Measurements from ENCODE around the gene PTEN.
"Not testable (repeated sequence)": the region's sequence is repeated elsewhere in the genome, so short reads cannot be mapped to it uniquely, and the experiment has no call there.

The PTEN gene

DNA sequence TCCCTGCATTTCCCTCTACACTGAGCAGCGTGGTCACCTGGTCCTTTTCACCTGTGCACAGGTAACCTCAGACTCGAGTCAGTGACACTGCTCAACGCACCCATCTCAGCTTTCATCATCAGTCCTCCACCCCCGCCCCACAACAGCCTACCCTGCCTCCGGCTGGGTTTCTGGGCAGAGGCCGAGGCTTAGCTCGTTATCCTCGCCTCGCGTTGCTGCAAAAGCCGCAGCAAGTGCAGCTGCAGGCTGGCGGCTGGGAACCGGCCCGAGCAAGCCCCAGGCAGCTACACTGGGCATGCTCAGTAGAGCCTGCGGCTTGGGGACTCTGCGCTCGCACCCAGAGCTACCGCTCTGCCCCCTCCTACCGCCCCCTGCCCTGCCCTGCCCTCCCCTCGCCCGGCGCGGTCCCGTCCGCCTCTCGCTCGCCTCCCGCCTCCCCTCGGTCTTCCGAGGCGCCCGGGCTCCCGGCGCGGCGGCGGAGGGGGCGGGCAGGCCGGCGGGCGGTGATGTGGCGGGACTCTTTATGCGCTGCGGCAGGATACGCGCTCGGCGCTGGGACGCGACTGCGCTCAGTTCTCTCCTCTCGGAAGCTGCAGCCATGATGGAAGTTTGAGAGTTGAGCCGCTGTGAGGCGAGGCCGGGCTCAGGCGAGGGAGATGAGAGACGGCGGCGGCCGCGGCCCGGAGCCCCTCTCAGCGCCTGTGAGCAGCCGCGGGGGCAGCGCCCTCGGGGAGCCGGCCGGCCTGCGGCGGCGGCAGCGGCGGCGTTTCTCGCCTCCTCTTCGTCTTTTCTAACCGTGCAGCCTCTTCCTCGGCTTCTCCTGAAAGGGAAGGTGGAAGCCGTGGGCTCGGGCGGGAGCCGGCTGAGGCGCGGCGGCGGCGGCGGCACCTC is at the start of gene PTEN, which contains the start of gene KLLN:
Gene PTEN, plus strand, starts transcription at position 573 of the 891 bp plus-strand sequence. CDS start 845 bp downstream, outside the sequence.
Gene KLLN, minus strand, starts transcription at position 481 of the 891 bp plus-strand sequence. CDS start 1,046 bp downstream, outside the sequence.
- DNase-seq (ENCODE audit: low read depth in 1 of 2, low spot score in 1 of 2): peak; percentile 63 to 73

DNA sequence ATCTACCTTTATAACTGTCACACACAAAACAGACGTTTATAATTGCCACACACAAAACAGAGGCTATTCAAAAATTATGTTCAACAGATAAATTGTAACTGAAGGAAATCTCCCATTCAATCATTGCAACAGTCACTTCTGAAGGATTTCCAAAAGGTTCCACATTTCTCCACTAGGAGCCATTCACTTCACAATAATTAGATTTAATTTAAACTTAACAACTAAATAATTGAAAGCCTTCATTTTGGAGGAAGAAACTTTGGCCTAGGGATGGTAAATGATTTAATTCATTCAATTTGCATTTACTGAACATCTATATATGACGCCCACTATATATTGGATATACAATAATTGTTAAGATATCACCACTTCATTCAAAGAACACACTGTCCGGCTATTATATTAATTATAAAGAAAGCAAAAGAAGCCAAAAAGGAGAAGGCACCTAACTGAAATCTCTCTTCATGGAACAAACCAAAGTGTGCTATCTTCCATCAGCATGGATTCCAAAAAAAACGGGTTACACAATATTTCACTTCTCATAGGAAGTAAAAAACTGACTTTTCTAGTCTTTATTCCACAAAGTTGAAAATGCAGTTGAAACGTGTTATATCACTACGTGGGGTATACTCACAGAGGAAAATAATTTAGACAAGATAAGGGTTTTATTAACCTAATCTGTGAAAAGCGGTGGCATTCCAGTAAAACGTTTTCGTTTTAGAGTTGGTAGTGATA is 47.1 kb upstream of the PTEN start:
- no peak for DNase-seq (ENCODE audit: low read depth in 1 of 2, low spot score in 1 of 2)

DNA sequence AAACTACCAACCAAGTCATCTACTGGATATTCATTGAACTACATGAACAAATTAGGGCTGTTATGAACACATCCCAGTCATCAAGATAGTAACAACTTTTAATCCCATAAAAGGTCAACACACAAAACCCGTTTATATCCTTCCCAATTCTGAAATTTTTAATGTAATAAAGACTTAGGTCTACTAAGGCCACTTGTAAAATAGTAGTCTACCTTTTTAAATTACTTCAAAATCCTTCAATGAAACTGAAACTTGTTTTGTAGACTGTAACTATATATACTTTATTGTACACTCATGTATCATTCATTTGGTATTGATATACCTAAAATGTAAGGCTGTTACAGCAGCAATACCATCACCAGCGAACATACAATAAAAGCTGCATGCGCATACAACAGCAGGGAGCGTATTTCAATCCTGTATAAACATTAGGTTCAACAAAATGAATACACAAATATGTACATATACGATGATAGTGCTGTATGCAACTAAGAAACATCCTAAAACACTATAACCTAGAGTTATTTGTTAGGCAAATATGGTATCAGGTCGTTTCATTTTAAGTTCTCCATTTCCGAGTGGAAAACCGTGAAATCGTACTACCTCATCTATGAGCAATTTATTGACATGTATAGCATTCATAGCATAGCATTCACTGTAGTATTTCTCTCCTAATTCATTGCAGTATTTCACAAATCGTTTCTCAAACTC is 46.4 kb upstream of the PTEN start:
- no peak for DNase-seq (ENCODE audit: low read depth in 1 of 2, low spot score in 1 of 2)

- peak; percentile 80 to 86 for DNase-seq (ENCODE audit: low read depth in 1 of 2, low spot score in 1 of 2)
These were observed 45.6 kb upstream of the PTEN start, which contains the start of gene ATAD1 for GRCh38 chr10:87817609-87818504. ATAD1 (minus strand) TSS chr10:87818226; CDS start chr10:87814599, 3,627 bp downstream.

- peak; percentile 33 to 55 for DNase-seq (ENCODE audit: low read depth in 1 of 2, low spot score in 1 of 2)
These were observed 44.7 kb upstream of the PTEN start for GRCh38 chr10:87818505-87819288.

DNA sequence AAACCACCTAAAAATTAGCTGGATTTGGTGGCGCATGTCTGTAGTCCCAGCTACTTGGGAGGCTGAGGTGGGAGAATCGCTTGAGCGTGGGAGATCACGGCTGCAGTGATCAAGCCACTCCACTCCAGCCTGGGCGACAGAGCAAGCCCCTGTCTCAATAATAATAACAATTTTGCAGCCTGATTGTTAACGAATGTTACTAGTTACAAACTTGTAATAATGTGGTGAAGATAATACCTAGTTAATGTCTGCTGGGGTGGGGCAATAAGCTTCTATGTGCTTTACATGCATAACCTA is 44.2 kb upstream of the PTEN start:
- no peak for DNase-seq (ENCODE audit: low read depth in 1 of 2, low spot score in 1 of 2)

GRCh38 chr10:87826653-87827052 is 36.8 kb upstream of the PTEN start:
- no peak for DNase-seq (ENCODE audit: low read depth in 1 of 2, low spot score in 1 of 2)

DNA sequence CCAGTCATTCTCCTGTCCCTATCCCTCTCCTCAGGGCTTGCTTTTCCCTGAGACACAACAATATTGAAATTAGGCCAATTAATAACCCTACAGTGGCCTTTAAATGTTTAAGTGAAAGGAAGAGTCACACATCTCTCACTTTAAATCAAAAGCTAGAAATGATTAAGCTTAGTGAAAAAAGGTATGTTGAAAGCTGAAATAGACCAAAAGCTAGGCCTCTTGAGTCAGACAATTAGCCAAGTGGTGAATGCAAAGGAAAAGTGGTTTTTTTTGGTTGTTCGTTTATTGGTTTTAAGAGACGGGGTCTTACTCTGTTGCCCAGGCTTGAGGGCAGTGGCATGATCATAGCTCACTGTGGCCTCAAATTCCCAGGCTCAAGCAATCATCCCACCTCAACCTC is 35.7 kb upstream of the PTEN start:
- DNase-seq (ENCODE audit: low read depth in 1 of 2, low spot score in 1 of 2): no peak

DNA sequence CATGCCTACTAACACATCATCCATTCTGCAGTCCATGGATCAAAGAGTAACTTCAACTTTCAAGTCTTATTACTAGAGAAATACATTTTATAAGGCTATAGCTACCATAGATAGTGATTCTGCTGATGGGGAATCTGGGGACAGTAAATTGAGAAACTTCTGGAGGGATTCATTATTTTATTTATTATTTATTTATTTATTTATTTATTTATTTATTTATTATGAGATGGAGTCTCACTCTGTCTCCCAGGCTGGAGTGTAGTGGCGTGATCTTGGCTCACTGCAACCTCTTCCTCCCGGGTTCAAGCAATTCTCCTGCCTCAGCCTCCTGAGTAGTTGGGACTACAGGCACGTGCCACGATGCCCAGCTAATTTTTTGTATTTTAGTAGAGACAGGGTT is 34.4 kb upstream of the PTEN start:
- not testable (repeated sequence) for DNase-seq (ENCODE audit: low read depth in 1 of 2, low spot score in 1 of 2)

DNA sequence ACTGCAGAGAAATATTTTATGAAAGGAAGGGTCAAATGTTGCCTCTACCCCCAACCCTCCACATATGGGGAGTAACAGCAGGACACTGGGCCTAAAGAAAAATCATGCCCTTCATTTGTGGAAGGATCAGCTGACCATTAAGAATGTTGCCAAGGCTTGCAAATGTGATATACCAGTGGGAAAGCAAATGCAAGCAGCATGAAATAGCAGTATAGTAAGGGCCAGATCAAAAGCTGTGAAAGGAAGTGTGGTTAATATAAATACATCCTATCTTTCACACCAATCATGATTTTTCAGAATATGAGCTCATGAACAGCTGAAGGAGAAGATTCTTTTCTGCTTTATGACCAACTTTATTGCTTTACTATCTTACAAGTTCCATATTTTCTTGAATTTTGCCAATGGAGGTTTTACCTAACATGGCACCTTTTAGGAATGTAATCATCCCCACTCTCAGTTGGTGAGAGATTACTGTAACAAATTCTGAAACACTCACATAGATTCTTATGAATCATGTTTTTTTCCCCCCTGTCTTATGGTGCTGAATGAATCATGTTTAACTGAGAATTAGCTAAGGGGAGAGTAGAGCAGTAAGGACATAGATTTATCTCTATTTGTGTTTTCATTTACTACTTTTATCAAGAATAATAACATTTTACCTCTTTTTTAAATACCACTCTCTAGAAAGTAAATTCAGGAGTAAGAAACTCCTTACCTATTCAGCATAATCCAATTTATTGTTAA is 33.3 kb upstream of the PTEN start:
- no peak for DNase-seq (ENCODE audit: low read depth in 1 of 2, low spot score in 1 of 2)

DNA sequence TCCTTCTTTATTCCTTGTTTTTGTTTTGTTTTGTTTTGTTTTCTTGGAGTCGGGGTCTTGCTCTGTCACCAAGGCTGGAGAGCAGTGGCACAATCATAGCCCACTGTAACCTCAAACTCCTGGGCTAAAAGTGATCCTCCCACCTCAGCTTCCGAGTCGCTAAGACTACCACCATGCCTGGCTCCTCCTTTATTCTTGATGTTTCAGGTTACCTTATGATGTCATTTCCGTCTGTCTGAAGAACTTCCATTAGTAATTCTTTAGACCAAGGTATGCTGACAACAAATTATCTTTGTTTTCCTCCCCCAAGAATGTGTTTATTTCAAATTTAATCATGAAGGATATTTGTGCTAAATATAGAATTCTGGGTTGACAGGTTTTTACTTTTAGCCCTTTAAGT is 27.3 kb upstream of the PTEN start:
- DNase-seq (ENCODE audit: low read depth in 1 of 2, low spot score in 1 of 2): no peak

- DNase-seq (ENCODE audit: low read depth in 1 of 2, low spot score in 1 of 2): no peak
These were observed 26.0 kb upstream of the PTEN start for GRCh38 chr10:87837445-87837844.

DNA sequence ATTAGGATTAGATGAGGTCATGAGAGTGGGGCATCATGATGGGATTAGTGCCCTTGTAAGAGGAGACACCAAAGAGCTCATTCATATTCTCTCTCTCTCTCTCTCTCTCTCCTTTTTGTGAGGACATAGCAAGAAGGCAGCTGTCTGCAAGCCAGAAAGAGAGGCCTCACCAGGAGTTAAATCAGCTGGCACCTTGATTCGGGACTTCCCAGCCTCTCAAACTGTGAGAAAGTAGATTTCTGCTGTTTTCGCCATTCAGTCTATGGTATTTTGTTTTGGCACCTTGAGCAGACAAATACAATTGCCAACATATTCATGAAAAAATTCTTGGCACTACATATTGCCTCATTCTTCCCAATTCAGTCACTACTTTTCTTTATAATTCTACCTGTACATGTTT is 24.8 kb upstream of the PTEN start:
- DNase-seq (ENCODE audit: low read depth in 1 of 2, low spot score in 1 of 2): no peak

GRCh38 chr10:87841186-87841585 is 22.2 kb upstream of the PTEN start:
- no peak for DNase-seq (ENCODE audit: low read depth in 1 of 2, low spot score in 1 of 2)

- DNase-seq (ENCODE audit: low read depth in 1 of 2, low spot score in 1 of 2): no peak
These were observed 21.2 kb upstream of the PTEN start for GRCh38 chr10:87842220-87842641.

- no peak for DNase-seq (ENCODE audit: low read depth in 1 of 2, low spot score in 1 of 2)
These were observed 20.5 kb upstream of the PTEN start for GRCh38 chr10:87842776-87843497.

- no peak for DNase-seq (ENCODE audit: low read depth in 1 of 2, low spot score in 1 of 2)
These were observed 19.7 kb upstream of the PTEN start for GRCh38 chr10:87843714-87844113.

- no peak for DNase-seq (ENCODE audit: low read depth in 1 of 2, low spot score in 1 of 2)
These were observed 18.4 kb upstream of the PTEN start for GRCh38 chr10:87844837-87845623.
